ENCODE data around the gene IRF2BP1.
A peak's percentile ranks its signal among the peaks of the same experiment; 100 is the strongest.

The IRF2BP1 gene

DNA sequence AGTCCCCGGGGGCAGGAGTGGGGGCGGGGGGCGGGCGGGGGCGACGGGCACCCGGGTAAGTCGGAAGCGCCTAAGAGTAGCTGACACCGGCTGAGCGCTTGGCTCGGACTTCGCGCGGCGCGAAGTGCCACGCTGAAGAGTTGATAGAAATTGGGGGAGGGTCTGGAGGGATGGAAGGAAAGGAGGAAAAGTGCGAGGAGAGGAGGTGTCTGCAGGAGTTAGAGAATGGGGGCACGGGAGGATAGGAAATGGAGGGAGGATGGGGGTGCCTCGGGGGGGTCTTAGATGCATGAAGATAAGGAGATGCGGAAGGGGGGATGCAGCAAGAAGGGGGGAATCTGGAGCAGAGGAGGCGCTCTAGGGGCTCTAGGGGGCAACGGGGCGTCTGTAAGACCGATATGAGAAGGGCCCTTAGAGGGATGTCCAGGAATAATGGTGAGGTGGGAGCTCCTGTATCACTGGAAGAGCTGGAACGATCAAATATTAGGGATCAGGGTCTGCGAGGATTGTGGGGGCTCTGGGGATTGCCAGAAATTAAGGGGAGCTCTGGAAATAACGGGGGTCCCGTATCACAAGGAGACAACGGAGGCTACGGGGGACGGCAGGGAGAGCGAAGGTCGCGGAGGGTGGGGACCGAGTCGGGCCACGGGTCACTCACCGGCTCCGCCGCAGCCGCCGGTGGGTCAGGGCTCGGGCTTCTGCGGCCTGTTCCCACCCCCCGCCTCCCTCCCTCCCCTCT is 16.1 kb upstream of the IRF2BP1 start, which contains the start of gene MYPOP (continued):
- TF ChIP-seq, protein P1, sequence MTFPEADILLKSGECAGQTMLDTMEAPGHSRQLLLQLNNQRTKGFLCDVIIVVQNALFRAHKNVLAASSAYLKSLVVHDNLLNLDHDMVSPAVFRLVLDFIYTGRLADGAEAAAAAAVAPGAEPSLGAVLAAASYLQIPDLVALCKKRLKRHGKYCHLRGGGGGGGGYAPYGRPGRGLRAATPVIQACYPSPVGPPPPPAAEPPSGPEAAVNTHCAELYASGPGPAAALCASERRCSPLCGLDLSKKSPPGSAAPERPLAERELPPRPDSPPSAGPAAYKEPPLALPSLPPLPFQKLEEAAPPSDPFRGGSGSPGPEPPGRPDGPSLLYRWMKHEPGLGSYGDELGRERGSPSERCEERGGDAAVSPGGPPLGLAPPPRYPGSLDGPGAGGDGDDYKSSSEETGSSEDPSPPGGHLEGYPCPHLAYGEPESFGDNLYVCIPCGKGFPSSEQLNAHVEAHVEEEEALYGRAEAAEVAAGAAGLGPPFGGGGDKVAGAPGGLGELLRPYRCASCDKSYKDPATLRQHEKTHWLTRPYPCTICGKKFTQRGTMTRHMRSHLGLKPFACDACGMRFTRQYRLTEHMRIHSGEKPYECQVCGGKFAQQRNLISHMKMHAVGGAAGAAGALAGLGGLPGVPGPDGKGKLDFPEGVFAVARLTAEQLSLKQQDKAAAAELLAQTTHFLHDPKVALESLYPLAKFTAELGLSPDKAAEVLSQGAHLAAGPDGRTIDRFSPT (tag by site-specific recombination; IDR thresholded peaks at IDR 0.05), result no peak
- TF ChIP-seq, protein P2, sequence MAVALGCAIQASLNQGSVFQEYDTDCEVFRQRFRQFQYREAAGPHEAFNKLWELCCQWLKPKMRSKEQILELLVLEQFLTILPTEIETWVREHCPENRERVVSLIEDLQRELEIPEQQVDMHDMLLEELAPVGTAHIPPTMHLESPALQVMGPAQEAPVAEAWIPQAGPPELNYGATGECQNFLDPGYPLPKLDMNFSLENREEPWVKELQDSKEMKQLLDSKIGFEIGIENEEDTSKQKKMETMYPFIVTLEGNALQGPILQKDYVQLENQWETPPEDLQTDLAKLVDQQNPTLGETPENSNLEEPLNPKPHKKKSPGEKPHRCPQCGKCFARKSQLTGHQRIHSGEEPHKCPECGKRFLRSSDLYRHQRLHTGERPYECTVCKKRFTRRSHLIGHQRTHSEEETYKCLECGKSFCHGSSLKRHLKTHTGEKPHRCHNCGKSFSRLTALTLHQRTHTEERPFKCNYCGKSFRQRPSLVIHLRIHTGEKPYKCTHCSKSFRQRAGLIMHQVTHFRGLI (tag by site-specific recombination; IDR thresholded peaks at IDR 0.05), result peak; percentile 98
- TF ChIP-seq ZNF366 (tag by site-specific recombination; conservative IDR thresholded peaks at IDR 0.05) (peak; percentile 64), ZNF311 (tag by site-specific recombination; IDR thresholded peaks at IDR 0.05; ENCODE audit: borderline replicate concordance) (no peak), ZNF324 (tag by site-specific recombination; IDR thresholded peaks at IDR 0.05) (no peak), EGR2 (tag by site-specific recombination; IDR thresholded peaks at IDR 0.05; ENCODE audit: low read depth) (no peak), ZNF529 (tag by site-specific recombination; IDR thresholded peaks at IDR 0.05; ENCODE audit: insufficient replicate concordance) (no peak), ZNF433 (tag by site-specific recombination; IDR thresholded peaks at IDR 0.05; ENCODE audit: low read depth) (no peak), ZNF19 (tag by site-specific recombination; IDR thresholded peaks at IDR 0.05; ENCODE audit: low read depth) (no peak), ZNF621 (tag by site-specific recombination; IDR thresholded peaks at IDR 0.05) (no peak), ZNF837 (tag by site-specific recombination; IDR thresholded peaks at IDR 0.05) (no peak), GLIS2 (tag by site-specific recombination; IDR thresholded peaks at IDR 0.05) (0 out of 2 replicates have a peak, but pooled peaks have one; percentile 25), ZBTB48 (tag by site-specific recombination; IDR thresholded peaks at IDR 0.05) (peak; percentile 92), ZNF23 (tag by site-specific recombination; IDR thresholded peaks at IDR 0.05; ENCODE audit: borderline replicate concordance) (no peak), TRIM28 (IDR thresholded peaks at IDR 0.05; ENCODE audit: borderline replicate concordance, low read length) (no peak), ZNF707 (tag by site-specific recombination; IDR thresholded peaks at IDR 0.05) (no peak), MZF1 (tag by site-specific recombination; IDR thresholded peaks at IDR 0.05; ENCODE audit: borderline replicate concordance) (peak; percentile 40; the same call in 1 of the 2 replicates), BCL11B (tag by site-specific recombination; IDR thresholded peaks at IDR 0.05; ENCODE audit: low read depth) (peak; percentile 59; the same call in 1 of the 2 replicates), ZNF791 (tag by site-specific recombination; IDR thresholded peaks at IDR 0.05) (no peak), KLF16 (tag by site-specific recombination; IDR thresholded peaks at IDR 0.05) (0 out of 2 replicates have a peak, but pooled peaks have one; percentile 16), ZNF24 (tag by site-specific recombination; IDR thresholded peaks at IDR 0.05) (no peak), OVOL3 (tag by site-specific recombination; IDR thresholded peaks at IDR 0.05) (no peak), ZNF501 (tag by site-specific recombination; IDR thresholded peaks at IDR 0.05) (0 out of 2 replicates have a peak, but pooled peaks have one; percentile 31), ZNF157 (tag by site-specific recombination; IDR thresholded peaks at IDR 0.05) (0 out of 2 replicates have a peak, but pooled peaks have one; percentile 31)
- TF ChIP-seq, protein P3, sequence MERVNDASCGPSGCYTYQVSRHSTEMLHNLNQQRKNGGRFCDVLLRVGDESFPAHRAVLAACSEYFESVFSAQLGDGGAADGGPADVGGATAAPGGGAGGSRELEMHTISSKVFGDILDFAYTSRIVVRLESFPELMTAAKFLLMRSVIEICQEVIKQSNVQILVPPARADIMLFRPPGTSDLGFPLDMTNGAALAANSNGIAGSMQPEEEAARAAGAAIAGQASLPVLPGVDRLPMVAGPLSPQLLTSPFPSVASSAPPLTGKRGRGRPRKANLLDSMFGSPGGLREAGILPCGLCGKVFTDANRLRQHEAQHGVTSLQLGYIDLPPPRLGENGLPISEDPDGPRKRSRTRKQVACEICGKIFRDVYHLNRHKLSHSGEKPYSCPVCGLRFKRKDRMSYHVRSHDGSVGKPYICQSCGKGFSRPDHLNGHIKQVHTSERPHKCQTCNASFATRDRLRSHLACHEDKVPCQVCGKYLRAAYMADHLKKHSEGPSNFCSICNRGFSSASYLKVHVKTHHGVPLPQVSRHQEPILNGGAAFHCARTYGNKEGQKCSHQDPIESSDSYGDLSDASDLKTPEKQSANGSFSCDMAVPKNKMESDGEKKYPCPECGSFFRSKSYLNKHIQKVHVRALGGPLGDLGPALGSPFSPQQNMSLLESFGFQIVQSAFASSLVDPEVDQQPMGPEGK (tag by site-specific recombination; IDR thresholded peaks at IDR 0.05), result peak; percentile 60
- TF ChIP-seq, protein P4, sequence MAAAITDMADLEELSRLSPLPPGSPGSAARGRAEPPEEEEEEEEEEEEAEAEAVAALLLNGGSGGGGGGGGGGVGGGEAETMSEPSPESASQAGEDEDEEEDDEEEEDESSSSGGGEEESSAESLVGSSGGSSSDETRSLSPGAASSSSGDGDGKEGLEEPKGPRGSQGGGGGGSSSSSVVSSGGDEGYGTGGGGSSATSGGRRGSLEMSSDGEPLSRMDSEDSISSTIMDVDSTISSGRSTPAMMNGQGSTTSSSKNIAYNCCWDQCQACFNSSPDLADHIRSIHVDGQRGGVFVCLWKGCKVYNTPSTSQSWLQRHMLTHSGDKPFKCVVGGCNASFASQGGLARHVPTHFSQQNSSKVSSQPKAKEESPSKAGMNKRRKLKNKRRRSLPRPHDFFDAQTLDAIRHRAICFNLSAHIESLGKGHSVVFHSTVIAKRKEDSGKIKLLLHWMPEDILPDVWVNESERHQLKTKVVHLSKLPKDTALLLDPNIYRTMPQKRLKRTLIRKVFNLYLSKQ (tag by site-specific recombination; IDR thresholded peaks at IDR 0.05; ENCODE audit: borderline replicate concordance), result no peak
- TF ChIP-seq, protein P5, sequence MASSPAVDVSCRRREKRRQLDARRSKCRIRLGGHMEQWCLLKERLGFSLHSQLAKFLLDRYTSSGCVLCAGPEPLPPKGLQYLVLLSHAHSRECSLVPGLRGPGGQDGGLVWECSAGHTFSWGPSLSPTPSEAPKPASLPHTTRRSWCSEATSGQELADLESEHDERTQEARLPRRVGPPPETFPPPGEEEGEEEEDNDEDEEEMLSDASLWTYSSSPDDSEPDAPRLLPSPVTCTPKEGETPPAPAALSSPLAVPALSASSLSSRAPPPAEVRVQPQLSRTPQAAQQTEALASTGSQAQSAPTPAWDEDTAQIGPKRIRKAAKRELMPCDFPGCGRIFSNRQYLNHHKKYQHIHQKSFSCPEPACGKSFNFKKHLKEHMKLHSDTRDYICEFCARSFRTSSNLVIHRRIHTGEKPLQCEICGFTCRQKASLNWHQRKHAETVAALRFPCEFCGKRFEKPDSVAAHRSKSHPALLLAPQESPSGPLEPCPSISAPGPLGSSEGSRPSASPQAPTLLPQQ (tag by site-specific recombination; IDR thresholded peaks at IDR 0.05), result peak; percentile 17; the same call in 1 of the 2 replicates
- TF ChIP-seq, protein P6, sequence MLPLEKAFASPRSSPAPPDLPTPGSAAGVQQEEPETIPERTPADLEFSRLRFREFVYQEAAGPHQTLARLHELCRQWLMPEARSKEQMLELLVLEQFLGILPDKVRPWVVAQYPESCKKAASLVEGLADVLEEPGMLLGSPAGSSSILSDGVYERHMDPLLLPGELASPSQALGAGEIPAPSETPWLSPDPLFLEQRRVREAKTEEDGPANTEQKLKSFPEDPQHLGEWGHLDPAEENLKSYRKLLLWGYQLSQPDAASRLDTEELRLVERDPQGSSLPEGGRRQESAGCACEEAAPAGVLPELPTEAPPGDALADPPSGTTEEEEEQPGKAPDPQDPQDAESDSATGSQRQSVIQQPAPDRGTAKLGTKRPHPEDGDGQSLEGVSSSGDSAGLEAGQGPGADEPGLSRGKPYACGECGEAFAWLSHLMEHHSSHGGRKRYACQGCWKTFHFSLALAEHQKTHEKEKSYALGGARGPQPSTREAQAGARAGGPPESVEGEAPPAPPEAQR (tag by site-specific recombination; IDR thresholded peaks at IDR 0.05), result no peak

All from HEK293 (cell line).